ENCODE results near the gene BRD9.
"Not testable (repeated sequence)": the region's sequence is repeated elsewhere in the genome, so short reads cannot be mapped to it uniquely, and the experiment has no call there.

The BRD9 gene

DNA sequence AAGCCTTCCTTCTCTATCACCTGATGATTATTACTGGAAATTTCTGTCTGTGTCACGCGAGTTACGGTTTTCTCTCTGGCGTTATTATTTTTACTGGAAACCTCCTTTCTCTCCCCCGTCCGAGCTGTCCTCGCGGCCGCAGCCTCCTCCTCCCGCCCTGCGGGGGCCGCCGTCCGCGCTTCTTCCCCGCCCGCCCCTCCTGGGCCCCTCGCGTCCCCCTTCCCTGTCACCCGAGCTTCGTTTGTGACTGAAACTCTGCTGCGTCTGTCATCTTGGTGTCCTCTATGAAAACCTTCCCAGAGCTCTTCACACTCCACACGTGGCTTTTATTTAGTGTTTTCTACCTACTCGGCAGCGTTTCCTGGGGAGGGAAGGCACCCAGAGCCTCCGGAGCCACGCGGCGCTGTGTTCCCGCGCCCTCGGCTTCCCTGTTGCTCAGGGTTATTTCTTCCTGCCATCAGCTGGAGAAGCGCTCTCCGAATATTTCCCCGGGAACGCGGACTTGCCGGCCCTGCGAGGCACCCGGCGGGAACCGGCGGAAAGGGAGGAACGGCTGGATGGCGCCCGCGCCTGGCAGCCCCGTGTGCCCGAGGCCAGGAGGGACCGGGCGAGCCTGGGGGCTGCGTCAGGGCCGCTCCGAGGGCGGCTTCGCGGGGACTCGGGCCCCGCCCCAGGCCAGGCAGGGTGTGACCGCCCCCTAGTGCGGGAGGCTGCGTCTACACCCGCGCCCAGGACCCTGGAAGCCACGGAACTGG is 34.0 kb upstream of the BRD9 start:
- in situ Hi-C loops (cut with HindIII; ENCODE audit: low pct_ligation_motif_present, low pct_unique_long_range_greater_than_20kb, low sequenced_read_pairs) = no loop called here

DNA sequence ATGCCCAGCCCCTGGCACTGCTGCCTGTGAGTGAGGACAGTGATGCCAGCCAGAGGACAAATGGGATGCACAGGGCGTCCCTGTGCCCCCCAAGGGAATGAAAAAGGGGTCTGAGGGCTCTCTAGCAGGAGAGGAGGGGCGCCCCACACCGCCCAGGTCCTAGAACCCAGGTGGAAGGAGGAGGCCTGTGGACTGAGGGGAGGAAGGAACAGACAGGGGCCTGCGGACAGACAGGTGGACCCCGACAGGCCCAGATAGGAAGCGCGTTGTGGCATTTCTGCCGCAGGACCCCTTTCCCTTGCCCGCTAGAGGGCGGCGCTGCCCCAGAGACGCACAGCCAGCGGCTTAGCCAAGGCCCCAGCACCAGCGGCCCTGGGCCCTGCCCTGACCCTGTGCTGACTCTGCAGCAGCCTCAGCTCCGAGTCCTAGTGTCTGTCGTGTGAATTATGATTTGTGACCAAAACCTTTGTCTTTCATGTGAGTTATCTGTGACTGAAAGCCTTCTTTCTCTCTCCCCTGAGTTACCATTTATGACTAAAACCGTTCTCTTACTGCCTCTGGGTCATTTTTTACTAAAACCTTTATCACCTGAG is 30.8 kb upstream of the BRD9 start:
- in situ Hi-C loops (cut with HindIII; ENCODE audit: low pct_ligation_motif_present, low pct_unique_long_range_greater_than_20kb, low sequenced_read_pairs) = no loop called here
- peak; percentile 66 for DNase-seq

More for the DNA sequence above, 34.0 kb upstream of the BRD9 start:
- DNase-seq = peak; percentile 42

DNA sequence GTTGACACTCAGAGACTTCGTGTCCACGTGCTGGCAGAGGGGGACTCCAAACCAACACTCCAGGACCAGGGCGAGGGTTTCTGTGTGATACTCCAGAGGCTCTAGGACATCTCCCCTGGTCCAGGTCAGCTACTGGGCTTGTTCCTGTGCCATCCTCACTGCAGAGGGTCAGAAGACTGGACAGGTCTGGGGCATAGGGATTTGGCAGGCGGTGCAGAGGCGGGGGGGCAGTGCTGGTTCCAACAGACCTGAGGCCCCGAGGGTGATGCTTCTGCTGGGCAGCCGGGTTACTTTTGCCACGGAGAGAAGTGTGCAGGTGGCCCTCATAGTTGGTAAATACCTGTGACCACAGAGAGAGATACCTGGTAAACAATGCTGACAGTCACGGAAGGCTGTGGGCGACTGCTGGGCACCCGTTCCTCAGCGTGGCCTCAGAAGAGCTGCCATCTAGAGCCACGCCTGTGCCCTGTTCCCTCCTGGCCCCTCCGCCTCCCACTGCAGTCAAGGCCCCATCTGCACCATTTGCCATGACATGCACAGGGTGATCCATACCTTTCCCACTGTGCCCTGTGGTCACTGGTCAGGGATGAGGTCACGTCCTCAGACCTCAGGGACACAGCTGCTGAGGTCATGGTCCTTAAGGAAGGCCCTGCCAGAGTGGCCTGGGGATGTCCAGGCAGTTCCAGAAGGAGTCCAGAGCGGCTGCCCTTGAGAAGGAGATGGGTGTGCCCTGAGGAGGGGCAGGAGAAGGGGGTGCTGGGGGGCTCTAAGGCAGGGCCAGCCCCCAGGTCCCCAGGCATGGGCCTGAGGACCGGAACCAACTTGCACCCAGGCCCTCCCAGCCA is 30.1 kb upstream of the BRD9 start:
- in situ Hi-C loops (cut with HindIII; ENCODE audit: low pct_ligation_motif_present, low pct_unique_long_range_greater_than_20kb, low sequenced_read_pairs) = no loop called here
- no peak for DNase-seq

DNA sequence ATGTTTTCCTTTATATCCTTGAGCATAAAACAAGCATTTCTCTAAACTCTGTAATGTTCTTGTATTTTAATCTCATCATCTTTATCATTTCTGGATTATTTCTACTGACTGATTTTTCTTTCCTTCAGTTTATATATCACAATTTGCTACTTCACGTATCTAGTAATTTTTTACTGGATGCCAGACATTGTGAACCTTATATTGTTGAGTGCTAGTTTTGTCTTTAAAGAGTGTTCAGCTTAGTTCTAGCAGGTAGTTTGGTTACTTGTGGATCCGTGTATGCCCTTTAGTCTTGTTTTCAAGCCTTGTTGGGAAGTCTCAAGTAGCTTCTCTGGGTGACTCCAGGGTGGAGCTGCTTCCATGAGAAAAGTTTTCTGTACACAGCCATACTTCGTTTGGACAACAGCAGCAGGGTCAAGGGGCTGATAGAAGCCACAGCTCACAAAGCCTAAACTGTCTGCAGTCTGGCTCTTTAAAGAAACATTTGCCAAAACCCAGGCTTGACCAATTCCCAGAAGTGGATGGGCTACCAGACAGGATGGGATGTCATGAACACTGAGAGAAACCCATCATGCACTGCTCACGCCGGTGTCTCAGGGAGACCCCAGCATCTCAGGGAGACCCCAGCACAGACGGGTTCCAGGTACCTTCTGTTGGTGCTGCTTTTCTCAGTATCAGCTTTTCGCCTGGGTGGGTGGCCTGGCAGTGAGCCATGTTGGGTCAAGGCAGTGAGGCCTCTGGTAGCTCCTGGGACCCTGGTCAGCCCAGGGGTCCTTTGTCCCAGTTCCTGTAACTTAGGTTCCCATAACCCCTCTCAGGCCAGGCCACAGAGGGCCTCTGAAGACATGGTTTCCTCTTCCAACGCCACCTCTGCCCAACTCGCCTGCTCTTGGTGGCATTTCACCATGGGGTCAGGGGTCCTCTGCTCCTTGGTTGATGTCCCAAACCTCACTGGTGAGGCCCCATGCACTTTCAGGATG is 29.1 kb upstream of the BRD9 start:
- DNase-seq = no peak
- in situ Hi-C loops (cut with HindIII; ENCODE audit: low pct_ligation_motif_present, low pct_unique_long_range_greater_than_20kb, low sequenced_read_pairs) = no loop called here

DNA sequence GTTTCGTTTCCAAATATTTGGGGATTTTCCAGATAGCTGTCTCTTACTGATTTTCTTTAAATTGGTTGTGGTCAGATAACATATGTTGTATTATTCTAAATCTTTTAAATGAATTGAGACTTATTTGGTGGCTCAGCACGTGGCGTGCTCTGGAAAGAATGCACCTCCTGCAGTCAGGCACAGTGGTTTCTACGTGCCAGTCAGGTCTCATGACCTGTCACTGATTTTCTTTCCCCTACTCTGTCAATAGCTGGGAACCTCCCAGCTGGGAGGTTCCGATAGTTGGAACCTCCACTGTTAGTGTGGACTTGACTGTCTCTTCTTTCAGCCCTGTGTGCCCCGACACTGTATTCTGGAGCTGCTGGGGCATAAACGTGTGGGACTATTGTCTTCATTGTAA is 27.7 kb upstream of the BRD9 start:
- no peak for DNase-seq
- in situ Hi-C loops (cut with HindIII; ENCODE audit: low pct_ligation_motif_present, low pct_unique_long_range_greater_than_20kb, low sequenced_read_pairs) = no loop called here

DNA sequence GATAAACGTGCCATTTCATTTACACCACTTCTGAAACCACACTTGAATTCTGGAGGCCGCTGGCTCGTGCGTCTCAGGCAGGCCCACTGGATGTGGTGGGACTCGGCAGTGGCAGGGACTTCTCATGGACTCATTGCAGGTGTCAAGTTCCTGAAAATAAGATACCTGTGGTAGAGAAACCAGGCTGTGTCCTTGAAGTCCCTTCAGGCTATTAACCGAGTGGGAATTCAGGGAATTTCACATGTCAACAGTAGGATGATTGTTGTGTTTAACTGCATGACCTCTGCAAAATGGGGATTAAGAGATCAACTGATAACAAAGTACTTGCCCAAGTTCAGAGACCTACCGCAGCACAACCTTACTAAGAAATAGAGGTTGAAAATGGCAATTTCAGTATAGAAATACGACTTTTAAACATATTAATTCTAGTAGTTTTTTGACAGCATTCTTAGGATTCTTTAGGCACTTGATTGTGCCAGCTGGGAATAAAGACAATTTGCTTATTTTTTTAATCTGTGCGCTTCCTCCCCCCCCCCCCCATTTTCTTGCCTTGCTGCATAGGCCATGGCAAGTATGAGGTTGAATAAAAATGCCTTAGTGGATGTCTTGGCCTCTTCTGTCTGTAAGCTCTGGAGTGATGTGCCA is 26.9 kb upstream of the BRD9 start:
- in situ Hi-C loops (cut with HindIII; ENCODE audit: low pct_ligation_motif_present, low pct_unique_long_range_greater_than_20kb, low sequenced_read_pairs) = no loop called here
- DNase-seq = no peak

DNA sequence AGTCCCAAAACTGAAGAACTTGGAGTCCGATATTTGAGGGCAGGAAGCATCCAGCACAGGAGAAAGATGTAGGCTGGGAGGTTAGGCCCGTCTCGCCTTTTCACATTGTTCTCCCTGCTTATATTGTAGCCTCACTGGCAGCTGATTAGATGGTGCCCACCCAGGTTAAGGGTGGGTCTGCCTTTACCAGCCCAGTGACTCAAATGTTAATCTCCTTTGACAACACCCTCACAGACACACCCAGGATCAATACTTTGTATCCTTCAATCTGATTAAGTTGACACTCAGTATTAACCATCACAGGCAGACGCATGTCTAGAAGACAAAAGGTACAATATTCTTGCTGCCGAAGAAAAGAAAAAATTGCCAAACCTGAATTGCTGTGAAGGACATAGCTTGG is 26.1 kb upstream of the BRD9 start:
- in situ Hi-C loops (cut with HindIII; ENCODE audit: low pct_ligation_motif_present, low pct_unique_long_range_greater_than_20kb, low sequenced_read_pairs); DNase-seq: not testable (repeated sequence)

DNA sequence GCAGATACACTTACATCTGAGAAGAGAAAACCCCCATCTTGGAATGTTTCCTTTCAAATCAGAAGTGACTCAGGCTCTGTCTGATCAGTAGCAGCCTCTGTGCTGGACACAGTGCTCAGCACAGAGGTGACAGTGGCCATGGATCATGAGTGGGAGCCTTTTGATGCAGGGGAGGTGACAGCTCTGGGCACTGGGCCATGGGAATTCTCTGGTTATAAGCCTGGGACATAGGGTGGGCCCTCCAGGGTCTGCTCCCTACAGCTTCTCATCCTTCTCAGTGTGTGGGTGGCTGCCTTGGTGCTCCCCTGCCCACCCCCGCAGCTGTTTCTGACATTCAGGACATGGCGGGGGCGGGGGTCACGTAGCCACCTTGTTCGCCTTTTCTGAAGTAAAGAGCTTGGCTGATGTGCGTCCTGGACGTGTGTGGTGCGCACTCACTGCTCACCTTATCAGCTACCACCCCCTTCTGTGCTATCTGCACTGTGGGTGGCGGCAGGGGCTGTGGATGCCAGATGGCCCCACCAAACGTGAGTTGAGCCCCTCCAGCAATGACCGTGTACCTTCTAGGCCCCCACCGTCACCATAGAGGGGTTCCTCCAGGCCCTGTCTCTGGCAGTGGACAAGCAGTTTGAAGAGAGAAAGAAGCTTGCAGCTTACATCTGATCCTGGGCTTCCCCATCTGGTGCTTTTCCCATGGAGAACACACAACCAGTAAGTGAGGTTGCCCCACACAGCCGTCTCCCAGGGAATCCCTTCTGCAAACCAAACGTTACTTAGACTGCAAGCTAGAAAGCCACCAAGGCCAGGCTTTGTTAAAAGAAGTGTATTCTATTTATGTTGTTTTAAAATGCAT is 24.1 kb upstream of the BRD9 start:
- in situ Hi-C loops (cut with HindIII; ENCODE audit: low pct_ligation_motif_present, low pct_unique_long_range_greater_than_20kb, low sequenced_read_pairs) = no loop called here
- no peak for DNase-seq

DNA sequence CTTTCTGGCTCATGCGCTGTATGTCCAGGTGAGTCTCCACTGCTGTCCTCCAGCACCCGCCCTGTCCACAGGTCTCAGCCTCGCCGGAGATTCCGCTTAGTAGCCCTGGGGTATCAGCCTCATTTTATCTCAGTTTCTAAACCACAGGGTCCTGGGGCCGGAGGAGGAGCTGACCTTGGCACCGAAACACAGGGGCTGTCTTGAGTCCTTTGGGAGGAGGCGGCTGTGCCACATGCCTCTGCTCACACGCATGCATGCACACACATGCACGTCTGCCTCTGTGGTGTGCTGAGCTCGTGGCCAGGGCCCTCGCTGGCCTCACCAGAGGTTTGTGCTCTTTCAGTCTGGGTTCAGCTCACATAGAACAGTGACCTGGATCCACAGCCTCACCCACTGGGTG is 23.3 kb upstream of the BRD9 start:
- no peak for DNase-seq
- in situ Hi-C loops (cut with HindIII; ENCODE audit: low pct_ligation_motif_present, low pct_unique_long_range_greater_than_20kb, low sequenced_read_pairs) = no loop called here

DNA sequence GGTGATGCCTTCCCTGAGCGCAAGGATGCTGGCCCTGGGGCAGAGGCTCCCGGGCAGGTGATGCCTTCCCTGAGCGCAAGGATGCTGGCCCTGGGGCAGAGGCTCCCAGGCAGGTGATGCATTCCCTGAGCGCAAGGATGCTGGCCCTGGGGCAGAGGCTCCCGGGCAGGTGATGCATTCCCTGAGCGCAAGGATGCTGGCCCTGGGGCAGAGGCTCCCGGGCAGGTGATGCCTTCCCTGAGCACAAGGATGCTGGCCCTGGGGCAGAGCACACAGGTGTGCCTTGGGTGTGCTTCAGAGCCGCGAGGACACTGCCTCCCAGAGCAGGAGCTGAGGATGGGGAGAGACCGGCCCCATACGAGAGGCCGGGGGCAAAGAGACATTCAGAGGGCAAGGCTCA is 22.7 kb upstream of the BRD9 start:
- DNase-seq; in situ Hi-C loops (cut with HindIII; ENCODE audit: low pct_ligation_motif_present, low pct_unique_long_range_greater_than_20kb, low sequenced_read_pairs): not testable (repeated sequence)

DNA sequence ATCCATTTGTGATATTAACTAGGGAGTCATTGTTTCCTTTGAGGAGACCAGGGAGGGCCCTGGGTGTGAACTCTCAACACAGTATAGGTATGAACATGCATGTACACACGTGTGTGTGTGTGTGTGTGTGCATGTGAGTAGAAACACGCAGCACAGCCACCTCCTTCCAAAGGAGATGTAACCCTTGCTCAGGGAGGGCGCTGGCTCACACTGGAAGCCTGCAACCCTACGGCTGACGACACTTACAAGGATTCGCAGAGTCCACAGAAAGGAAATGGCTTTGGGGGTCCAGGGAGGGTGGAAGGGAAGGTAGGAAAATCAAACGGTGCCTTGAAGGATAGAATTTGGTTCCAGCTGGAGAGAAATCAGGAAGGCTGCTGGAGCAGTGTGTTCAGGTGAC is 22.0 kb upstream of the BRD9 start:
- no peak for DNase-seq
- in situ Hi-C loops (cut with HindIII; ENCODE audit: low pct_ligation_motif_present, low pct_unique_long_range_greater_than_20kb, low sequenced_read_pairs) = no loop called here

DNA sequence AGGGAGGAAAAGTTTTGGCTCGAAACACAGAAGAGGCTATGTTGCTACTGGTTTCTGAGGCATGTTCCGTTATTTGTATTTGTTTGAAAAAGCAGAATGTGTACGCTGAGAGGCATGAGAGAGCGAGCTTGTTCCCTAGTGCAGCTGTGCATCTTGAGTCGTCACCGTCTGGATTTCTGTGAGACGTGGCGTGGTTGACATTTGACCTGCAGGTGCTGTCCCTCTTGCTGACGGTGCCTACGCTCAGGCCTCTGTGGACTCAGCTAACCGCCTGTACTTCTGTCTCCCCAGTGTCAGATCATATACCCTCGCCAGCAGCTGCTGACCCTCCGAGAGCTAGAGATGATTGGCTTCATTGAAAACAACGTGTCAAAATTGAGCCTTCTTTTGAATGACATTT is 21.6 kb upstream of the BRD9 start:
- in situ Hi-C loops (cut with HindIII; ENCODE audit: low pct_ligation_motif_present, low pct_unique_long_range_greater_than_20kb, low sequenced_read_pairs) = no loop called here
- no peak for DNase-seq

DNA sequence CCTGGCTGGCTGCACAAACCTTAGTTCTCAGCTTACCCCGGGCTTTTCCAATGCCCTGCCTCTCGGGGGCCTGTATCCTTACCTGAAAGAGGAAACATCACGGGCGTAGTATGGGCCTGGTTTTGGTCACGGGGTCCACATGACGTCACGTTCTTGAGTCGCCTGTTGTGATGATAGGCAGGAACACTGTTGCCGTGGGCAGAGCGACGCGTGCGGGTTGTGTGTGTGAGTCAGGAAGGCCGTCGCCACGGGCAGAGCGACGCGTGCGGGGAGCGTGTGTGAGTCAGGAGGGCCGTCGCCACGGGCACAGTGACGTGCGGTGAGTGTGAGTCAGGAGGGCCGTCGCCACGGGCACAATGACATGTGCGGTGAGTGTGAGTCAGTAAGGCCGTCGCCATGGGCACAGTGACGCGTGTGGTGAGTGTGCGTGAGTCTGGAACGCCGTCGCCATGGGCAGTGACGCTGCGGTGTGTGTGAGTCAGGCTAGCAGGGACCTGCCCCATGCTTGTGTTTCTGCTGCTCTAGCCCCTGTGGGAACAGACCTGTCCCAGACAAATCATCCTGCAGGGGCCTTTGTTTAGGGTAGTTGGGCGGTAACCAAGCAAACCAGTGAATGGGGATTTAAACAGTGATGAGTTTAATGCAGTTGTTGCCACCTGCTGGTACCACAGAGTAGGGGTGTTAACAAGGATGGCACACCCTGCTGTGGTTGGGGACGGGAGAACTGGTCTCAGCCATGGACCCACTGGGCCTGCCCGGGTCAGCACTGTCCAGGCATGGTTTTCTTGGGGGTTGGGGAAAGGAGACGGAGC is 19.9 kb upstream of the BRD9 start:
- in situ Hi-C loops (cut with HindIII; ENCODE audit: low pct_ligation_motif_present, low pct_unique_long_range_greater_than_20kb, low sequenced_read_pairs) = no loop called here
- peak; percentile 90 for DNase-seq

DNA sequence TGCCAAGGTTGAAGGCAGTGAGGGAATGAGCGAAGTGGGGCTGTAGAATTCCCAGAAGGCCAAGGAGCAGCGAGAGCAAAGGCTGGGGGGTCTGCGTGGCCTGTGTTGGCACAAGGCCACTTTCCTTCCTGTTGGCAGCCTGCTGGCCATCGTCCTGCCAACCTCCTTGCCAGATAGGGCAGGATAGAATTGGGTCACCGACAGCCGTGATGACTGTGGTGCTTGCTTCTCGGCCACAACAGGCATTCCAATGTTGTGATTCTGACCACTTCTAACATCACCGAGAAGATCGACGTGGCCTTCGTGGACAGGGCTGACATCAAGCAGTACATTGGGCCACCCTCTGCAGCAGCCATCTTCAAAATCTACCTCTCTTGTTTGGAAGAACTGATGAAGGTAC is 19.0 kb upstream of the BRD9 start:
- in situ Hi-C loops (cut with HindIII; ENCODE audit: low pct_ligation_motif_present, low pct_unique_long_range_greater_than_20kb, low sequenced_read_pairs) = no loop called here
- DNase-seq = peak; percentile 74

DNA sequence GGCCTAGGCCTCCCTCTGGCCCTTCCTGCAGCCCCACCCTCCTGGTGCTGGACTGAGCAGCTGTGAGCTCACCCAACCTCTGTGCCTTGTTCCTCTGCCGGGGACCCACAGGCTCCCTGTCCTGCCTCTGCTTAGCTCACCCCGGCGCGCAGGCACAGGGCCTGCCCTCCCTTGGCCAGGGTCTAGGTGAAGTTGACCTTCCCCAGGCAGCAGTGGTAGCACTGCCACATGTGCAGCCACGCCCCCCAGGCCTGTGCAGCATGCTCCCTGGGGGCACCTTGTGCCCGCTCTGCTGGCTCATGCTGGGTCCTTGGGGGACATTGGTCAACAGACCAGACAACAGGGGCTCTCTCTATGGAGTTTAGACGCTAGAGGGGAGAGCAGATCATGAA is 18.2 kb upstream of the BRD9 start:
- in situ Hi-C loops (cut with HindIII; ENCODE audit: low pct_ligation_motif_present, low pct_unique_long_range_greater_than_20kb, low sequenced_read_pairs) = no loop called here
- DNase-seq = no peak

DNA sequence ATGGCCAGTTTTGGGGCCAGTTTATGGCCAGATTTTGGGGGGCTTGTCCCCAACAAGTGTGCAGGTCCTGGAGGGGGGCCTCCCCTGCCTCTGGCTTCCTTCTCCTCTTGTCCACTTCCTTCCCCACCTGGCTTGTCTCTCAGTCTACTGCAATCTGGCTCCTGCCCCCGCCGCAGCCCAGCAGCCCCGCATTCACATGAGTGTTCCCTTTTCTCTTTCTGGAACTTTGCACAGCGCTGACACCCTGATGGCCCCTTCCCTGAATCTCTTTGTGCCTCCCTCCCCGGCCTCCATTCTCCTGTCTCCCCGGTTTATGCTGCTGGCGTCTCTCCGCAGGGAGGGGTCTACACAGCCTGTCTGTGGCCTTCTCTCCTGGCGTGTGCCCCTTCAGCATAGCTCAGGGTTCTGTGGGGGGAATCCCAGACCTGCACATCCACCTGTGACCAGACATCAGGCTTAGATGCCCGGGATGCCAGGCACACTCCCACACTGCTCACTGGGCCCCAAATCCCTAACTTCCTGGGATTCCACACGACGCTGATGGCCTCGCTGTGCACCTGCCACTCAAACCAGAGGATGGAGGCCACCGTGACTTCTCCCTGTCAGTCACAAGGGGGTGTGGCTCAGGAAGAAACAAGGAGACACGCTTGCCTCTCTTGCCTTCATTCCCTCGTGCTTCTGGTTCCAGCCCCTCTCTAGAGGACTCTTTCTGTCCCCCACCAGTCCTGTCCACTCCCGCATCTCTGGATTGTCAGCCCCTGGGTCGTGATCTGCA is 17.6 kb upstream of the BRD9 start:
- in situ Hi-C loops (cut with HindIII; ENCODE audit: low pct_ligation_motif_present, low pct_unique_long_range_greater_than_20kb, low sequenced_read_pairs) = no loop called here
- no peak for DNase-seq

Measured in ACHN (cell line).